22Rv1 (cell line): Measurements from ENCODE around the gene LRRC32.

Experiments used
- ZFX ChIP-seq: fragments of 450-650 bp; IDR thresholded peaks from 2 replicates; pipeline ENCODE4 v1.6.1; 2017; ENCODE audit warnings: antibody characterized with exemption, borderline replicate concordance
- TF ChIP-seq, protein P1 (sequence below): fragments of 450-650 bp; IDR thresholded peaks from 2 replicates; pipeline ENCODE4 v1.5.1; 2017; ENCODE audit warnings: mild to moderate bottlenecking

DNA sequence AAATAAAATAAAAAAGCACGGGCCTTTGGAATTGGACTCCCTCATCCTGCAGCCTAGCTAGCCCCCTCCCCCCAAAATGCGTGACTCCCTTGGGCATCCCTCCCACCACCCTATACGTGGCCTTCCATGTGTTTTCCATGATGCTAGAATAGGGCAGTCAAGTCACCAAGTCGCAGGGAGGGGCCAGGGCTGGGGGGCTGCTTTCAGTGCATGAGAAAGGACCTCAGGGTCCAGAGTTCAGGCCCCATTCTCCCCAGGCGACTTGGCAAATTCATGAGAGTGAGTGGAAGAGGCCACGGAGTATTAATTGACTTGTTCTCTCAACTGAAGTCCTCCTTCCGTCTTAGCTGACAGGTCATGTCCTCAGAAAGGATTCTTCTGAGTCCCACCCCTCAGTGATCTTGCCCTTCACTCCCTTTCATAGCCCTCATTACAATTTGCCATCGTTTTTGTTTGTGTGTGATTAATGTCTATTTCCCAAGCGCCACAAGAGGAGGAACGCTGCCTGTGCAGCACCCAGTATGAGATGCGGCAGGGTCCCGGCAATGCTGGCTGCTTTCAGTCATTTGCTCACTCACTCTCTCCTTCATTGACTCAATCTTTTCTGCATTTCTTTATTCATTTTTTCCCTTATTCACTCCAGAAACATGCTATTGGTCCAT lies 17.4 kb downstream of the LRRC32 start:
- TF ChIP-seq, protein P1, sequence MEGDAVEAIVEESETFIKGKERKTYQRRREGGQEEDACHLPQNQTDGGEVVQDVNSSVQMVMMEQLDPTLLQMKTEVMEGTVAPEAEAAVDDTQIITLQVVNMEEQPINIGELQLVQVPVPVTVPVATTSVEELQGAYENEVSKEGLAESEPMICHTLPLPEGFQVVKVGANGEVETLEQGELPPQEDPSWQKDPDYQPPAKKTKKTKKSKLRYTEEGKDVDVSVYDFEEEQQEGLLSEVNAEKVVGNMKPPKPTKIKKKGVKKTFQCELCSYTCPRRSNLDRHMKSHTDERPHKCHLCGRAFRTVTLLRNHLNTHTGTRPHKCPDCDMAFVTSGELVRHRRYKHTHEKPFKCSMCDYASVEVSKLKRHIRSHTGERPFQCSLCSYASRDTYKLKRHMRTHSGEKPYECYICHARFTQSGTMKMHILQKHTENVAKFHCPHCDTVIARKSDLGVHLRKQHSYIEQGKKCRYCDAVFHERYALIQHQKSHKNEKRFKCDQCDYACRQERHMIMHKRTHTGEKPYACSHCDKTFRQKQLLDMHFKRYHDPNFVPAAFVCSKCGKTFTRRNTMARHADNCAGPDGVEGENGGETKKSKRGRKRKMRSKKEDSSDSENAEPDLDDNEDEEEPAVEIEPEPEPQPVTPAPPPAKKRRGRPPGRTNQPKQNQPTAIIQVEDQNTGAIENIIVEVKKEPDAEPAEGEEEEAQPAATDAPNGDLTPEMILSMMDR = no peak
- no peak for TF ChIP-seq ZFX
